T-helper 2 cell (primary cell): ENCODE measurements around the gene CD82.
A peak's percentile ranks its signal among the peaks of the same experiment; 100 is the strongest.

ENCODE experiments used
- DNase-seq, 5 experiments: peaks; one replicate each; pipeline versions ENCODE4 v3.0.0 to v3.0.0-alpha.2; 2012 to 2022

CD82 gene

DNA sequence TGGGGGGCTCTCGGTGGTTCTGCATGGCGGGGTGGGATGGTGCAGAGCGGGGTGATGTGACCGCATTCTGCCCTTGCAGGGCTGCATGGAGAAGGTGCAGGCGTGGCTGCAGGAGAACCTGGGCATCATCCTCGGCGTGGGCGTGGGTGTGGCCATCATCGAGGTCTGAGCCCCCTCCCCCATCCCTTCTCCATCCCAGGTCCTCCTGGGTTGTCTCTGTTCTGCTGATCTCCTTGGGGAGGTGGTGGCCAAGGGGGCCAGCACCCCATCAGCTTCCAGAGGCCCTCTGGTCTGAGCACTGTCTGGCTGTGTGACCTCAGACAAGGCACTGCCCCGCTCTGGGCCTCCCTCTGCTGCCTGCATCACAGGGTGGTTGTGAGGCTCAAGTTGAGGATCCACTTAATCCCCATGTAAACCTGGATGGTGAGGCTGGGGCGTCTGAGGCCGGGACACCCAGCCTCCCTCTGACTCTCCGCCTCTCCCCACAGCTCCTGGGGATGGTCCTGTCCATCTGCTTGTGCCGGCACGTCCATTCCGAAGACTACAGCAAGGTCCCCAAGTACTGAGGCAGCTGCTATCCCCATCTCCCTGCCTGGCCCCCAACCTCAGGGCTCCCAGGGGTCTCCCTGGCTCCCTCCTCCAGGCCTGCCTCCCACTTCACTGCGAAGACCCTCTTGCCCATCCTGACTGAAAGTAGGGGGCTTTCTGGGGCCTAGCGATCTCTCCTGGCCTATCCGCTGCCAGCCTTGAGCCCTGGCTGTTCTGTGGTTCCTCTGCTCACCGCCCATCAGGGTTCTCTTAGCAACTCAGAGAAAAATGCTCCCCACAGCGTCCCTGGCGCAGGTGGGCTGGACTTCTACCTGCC lies 53.3 kb downstream of the CD82 start:
- DNase-seq = no peak

DNA sequence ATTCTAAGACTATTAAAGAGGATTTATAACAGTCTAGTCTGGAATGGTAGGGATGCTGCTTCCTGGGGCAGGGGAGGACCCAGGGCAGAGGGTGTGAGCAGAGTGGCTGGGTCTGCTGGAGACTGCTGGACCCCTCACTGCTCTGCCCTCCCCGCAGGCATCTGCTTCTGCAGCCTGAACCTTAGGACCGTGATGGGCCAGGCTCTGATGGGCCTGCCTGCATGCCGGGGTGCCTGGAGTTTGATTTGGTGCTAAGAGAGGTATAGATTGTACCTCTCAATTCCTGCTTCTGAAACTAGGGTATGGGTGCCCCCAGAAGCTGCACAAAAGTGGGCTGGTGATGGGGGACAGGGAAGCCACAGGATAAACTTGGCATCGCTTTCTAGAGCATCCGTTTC lies 54.9 kb downstream of the CD82 start:
- DNase-seq = no peak

DNA sequence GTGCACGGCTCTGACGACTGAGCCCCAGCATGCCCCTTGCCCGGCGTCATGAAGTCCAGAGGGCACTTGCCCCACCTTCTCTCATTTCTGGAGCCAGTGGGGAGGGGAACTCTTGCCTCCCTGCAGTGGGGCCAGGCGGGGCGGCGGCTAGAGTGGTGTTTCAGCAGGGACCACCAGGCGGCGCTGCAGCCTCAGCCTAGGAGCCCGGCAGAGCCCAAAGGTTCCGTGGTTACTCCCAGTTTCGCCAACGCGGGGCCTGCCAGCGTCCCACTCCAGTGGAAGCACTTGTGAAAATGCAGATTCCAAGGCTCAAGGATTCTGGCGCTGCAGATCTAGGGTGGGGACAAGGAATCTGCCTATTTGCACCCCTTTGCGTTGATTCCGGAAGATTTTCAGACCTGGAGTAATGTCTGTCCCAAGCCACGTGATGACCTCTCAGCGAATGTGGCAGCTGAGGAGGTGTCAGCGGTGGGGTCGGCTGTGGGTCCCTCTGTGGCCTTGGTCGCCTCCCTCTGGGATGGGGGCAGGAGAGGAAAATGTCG lies 55.7 kb downstream of the CD82 start:
- DNase-seq = peak; percentile 31 to 55 (median 49)

DNA sequence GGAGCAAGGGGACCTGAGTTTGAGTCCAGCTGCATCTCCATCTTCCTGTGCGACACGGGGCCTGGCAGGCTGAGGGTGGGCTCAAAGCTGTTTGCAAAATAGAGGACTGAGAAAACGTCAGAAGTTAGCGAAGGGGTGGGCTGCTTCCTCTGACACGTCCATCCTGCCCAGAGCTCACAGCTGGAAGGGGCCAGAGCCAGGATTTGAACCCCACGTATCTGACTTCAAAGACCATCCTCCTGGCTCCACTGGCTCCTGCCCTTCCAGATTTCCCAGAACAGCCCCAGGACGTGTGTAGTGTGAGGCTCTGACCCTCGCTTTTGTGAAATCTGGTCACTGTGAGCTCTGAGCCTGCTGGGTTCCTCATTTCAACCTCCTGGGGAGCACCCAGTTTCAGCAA lies 56.3 kb downstream of the CD82 start:
- no peak for DNase-seq

DNA sequence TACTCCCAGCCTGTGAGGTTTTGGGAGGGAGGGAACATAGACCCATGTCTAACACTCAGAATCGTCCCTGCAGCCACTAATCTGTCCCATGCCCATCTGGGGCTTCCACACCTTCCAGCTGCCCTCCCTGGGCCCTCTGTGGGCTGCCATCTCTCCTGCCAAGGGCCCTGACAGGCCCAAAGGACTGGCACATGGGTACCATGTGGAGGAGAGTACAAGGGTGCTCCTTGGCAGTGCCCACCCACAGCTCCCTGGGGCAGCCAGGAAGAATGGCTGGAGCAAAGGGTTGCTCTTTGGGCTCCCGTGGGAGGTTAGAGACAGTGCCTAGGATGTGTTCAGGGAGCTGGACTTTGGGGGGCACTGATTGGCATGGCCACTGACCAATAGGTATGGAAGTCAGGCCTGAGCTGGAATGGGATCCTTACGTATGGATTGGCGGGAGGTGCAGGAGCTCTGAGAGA lies 56.8 kb downstream of the CD82 start:
- DNase-seq = no peak

DNA sequence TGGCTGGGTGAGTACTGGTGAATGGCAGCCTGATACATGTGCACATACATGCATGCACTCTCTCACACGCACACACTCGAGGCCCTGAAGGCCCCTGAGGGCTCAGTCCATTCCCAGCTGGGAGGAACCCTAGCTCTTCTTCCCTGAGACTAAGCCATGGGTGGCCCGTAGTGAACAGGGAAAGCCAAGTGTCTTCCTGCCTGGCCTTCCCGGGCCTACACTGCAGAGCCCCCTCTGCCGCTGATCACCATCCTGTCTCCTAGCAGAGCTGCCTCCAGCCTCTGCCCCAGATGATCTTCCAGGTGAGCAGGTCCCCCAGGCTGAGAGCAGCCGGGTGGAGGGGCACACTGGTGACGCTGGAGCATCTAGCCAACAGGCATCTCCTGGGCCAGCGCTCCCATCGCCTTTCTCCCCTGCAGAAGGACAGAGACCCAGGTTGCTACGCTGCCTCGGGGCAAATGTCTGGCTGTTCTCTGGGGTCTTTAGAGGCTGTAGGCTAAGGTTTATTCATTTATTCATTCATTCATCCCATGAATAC lies 57.3 kb downstream of the CD82 start:
- DNase-seq = no peak

DNA sequence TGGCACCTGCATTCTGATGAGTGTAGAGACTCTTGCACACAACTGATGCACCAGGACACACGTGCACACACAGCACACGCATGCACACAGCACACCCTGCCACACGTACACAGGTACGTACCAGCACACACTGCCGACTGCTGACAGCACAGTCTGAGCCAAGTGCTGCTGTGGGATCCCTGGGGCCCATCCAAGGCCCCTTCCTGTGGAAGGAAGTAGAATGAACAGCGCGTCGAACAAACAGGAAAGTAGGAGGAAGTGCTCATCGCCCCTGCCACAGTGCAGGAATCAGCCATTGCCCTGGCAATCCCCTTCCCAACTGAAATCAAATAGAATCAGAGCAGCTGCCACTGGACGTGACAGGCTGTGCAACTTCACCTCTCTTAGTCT lies 57.9 kb downstream of the CD82 start:
- no peak for DNase-seq

DNA sequence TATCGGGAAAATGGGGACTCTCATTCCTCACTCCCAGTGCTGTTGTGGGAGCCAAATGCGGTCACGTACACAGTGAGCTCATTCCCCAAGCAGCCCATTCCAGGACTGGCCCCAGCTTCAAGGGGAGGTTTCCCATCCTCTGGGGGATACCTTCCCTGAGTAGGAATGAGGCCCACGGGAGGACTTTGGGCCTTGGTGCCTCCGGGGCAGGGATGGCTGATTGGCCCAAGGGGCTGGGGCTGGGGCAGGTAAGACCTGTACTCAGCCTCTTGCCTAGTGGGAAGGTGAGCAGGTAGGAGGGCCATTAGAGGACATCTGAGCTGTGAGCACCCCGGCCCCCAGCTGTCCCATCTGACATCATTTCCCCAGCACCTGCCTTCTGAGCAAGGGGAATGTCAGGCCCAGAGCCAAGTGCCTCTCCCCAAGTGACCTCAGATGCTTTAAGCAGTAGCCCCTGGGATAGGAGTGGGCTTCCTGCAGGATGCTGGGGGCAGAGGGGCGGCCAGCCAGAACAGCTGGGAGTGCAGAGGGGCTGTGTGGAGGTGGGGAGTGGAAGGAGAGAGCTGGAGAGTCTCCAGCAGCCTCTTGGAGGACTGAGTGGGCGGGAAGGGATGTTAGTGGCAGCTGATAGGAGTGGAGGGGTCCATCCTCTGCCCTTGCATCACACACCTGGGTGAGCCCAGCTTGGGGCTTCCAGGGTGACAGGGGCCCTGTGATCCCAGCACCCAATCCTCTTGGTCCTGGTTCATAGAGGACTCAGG lies 58.4 kb downstream of the CD82 start:
- no peak for DNase-seq

DNA sequence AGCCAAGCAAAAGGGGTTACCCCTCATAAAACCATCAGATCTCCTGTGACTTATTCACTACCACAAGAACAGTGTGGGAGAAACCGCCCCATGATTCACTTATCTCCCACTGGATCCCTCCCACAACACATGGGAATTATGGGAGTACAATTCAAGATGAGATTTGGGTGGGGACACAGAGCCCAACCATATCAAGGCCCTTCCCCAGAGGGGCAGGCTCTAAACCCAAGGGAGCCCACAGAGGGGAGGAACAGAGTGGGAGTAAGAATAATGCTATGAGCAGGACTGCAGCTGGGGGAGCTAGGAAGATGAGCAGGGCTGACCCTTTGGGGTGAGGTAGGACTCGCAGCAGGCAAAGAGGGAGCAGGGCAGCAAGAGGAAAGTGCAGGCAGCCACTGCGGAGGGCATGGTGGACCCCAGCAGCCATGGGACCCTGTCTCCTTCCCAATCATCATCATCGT lies 59.3 kb downstream of the CD82 start:
- DNase-seq = no peak

DNA sequence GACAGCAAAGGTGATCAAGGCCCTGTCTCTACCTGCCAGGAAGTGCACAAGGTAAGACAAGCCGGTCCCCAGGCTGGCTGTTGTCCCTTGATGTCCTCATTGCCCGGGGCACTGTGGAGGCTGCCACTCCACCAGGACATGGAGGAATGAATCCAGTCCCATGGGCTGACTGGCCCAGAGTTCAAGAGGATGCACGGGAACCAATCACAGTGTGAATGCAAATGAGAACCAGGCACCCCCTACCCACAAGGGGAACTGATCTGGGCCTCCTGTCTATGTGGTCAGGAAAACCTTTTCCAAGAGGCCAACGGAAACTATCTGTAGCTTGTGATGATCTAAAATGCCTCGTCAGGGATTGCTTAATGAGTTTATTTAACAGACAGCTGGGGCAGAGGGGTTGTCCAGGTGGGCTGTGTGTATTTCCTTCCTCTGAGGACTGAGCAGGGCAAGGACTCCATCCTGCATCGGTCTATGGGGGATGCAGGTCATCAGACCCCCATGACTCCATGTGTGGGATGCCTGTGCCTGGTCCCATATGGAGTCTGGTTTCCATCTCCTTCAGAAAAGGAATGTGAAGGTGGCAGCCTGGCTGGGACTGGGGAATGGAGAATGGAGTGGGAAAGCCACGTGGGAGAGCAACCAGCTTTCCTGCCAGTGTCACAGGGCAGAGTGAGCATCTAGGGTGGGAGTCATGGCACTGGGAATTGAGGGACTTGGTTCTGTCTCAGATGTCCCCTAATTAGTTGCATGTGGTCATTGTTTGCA lies 60.5 kb downstream of the CD82 start:
- no peak for DNase-seq

DNA sequence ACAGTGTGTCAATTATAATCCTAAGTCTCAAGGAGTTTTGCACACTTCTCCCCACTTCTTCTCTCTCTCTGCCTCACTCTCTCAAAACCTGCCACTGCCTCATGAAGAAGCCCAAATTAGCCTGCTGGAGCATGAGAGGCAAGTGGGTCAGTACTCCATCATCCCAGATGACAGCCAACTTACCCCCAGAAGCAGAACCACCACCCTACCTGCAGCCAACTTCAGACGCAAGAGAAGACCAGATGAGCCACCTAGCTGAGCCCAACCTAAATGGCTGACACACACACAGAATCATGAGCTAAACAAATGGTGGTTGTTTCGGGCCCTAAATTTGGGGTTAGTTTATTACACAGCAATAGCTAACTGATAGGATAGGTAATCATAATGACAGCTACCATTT lies 61.2 kb downstream of the CD82 start:
- no peak for DNase-seq

DNA sequence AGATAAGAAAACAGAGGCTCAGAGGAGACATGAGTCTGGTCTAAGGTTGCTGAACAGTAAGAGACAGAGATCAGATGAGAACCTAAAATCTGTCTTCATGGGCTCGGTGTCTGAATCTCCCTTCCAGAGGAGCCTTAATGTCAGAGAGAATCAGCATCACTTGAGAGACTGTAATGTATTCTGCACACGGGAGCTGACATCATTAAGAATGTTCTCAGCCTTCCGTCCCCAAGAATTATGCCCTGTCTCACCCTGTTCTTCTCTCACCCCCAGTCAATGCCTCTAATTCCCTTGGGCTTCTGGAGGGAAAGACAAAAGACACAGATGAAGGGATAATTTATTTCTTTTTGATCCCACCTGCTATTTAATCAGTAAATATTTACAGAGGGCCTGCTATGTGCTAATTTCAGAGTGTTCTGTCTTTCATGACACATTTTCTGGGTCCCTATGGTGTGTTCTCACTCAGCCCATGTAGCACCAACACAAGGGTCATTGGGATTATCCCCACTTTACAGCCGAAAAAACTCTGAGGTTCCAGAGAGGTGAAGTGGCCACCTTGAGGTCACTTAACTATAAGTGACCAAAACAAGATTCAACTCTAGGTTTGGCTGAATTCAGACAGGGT lies 61.8 kb downstream of the CD82 start:
- DNase-seq = no peak

DNA sequence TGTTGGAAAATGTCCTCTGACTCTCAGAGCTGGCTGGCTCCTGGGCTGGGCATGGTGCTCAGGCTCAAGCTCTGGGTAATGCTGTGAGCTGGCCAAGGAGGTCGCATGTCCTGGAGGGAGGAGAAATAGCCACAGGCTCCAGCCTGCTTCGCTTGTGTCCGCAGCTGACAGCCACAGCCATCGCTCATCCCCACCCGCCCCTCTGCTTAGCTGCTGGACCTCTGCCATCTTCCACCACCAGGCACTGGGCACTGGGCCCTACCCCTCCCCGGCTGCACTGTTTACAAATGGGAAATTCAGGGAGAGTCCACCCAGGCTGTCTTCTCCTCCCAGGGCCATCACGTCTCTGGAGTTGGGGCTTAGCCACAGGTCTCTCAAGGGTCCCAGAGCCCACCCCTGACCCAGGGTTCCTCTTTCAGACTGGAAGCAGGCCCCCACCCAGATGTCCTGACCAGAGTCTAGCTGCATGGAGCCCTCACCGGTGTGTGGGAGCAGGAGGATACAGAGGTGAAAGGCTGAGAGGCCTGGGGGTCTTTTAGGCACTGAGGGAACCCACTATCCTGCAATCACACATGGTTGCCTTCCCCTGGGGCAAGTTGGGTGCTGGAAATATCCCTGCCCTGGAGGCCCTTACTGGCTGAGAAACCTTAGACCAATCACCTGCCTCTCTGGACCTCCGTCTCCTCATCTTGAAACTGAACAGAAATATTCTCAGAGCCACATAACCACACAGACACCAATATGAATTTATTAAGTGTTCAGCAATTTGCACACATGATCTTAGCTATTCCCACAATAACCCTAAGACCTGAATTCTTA lies 62.7 kb downstream of the CD82 start:
- no peak for DNase-seq

DNA sequence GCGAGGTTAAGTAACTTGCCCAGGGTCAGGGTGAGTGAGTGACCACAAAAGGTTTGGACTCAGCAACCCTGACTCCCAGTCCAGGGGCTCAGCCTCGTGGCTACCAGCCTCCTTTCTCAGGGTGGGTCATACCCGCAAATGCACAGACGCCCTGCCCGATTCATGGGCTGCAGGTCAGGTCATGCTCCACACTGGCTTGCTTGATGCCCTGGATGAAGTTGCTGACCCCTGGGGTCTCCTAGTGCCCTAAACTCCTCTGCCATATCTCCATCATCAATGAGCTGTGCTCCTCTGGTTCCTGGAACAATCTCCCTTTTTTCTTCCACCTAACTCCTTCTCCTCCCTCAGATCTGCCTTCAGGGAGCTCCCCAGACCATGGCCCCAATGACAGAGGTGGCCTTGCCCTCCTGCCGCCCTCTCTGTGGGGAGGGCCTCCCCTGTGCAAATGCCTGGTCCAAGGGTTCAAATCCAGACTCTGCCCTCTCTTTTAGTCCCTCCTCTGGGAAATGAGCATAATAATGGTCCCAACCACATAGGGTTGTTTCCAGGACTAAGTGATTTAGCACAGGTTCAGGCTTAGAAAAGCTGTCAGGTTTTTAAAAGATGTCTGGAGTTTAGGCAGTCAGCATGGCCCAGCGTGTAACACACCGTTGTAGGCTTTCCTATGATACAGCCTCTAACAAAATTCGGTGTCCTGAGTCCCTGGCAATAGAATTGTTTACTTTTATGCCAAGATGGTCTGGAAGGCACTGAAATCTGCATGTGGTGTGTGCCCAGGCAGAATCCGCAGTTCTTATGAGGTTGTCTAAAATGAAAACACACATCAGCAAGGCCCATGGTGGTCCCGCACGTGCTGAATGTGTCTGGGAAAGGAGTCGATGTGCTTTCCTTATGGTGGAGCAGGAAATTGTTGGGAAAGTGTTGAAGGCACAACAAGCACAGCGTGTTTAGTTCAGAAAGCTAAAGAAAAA lies 63.6 kb downstream of the CD82 start:
- no peak for DNase-seq

DNA sequence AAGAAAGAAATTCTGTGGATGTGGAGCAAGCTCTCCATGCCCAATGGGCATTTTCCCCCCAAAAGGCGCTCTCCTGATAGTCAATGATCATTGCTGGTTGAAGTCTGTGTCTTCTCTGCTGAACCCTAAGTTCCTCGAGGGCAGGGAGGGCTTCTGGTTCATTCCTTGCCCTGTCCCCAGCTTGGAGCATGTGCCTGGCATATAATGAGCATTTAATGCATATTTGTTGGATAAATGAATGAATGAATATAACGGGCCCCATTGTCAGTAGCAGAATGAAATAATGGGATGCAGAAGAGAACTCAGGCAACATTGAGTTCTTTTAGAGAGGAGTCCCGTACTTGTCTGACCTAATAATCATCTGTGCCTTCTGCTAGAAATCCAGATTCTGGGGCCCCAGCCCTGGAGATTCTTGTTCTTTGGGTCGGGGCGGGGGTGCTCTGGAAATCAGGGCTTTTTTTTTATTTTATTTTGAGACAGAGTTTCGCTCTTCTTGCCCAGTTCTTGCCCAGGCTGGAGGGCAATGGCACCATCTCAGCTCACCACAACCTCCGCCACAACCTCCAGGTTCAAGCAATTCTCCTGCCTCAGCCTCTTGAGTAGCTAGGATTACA lies 64.4 kb downstream of the CD82 start:
- DNase-seq = no peak

DNA sequence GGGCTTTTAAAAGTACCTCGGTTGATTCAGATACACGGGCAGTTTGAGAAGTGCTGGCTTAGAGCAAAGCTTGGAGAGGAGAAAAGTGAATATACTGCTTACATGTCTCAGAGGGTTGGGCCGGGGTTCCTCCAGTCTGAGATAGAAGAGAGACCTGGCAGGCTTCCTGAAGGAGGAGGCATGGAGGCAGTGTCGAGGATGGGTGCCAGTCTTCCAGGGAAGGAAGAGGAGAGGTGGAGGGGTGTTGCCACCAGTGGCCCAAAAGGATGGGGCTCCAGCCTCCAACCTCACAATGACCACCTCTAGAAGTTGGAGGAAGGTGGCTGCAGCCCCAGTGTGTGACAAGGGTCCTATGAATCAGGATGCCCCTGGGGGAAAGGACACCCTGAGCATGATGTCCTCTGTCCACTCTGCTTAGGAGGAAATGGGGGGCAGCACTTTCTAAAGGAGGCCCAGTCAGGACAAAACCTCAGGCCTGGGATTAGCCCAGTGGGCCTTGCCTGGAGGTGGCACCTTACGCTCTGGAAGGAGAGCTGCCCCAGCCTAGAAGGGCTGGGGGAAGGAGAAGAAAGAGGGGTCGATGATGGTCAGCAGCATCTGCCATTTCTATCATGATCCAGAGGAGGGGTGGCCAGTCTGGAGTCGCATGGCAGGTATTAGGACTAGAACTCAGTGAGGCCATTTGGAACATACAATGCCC lies 65.2 kb downstream of the CD82 start:
- DNase-seq = no peak

DNA sequence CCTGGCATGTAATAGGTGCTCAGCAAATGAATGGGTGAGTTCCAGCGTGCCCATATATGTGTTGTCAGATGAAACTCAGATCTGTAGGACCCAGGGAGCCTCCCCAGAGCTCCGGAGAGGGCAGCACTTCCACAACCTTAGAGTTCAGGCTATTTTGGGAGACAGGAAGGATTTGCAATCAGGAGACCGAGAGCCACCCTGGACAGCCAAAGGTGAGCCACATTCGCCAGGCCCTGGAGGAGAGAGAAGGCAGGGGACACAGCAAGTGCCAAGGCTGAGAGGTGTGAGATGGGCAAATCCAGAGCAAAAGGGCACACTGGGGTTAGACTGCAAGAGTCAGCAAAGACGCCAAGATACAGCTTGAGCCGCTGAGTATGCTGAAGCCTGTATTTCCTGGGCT lies 66.4 kb downstream of the CD82 start:
- DNase-seq = no peak

DNA sequence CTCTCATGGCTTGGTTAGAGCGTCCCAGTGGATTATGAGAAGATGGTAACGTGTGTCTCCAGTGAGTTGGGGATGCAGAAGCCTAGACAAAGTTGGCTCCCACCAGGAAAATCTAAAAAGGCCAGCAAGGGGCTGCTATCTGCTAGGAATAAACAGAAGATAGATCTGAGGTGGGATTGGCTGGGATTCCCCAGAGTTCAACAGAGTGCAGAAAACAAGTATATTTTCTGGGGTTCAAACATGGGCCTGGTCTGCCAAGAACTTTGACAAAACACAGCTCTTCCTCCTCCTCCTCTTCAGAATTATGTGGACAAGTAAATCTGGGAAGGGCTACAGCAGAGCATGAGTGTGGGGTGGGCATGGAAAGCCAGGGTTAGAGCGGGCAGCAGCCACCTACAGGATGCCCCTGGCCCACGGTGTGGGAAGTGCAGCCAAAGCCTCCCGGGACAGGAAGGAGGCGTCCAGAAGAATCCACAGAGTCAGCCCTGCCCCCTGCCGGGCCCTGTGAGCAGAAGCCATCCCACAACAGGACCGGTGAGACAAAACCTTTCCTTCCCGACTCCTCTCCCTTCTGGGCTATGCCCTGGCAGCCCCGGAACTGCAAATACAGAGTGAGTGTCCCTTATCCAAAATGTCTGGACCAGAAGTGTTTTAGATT lies 67.1 kb downstream of the CD82 start:
- DNase-seq = no peak
